HG03342 (cell line): ENCODE data around the gene POLR2E.

ENCODE experiments used
- ATAC-seq: cut with Tn5 transposase; IDR thresholded peaks from one replicate; pipeline ENCODE4 v1.9.1; 2021; ENCODE audit warnings: mild to moderate bottlenecking, moderate library complexity; ENCODE audit not compliant: unreplicated experiment

The POLR2E gene

DNA sequence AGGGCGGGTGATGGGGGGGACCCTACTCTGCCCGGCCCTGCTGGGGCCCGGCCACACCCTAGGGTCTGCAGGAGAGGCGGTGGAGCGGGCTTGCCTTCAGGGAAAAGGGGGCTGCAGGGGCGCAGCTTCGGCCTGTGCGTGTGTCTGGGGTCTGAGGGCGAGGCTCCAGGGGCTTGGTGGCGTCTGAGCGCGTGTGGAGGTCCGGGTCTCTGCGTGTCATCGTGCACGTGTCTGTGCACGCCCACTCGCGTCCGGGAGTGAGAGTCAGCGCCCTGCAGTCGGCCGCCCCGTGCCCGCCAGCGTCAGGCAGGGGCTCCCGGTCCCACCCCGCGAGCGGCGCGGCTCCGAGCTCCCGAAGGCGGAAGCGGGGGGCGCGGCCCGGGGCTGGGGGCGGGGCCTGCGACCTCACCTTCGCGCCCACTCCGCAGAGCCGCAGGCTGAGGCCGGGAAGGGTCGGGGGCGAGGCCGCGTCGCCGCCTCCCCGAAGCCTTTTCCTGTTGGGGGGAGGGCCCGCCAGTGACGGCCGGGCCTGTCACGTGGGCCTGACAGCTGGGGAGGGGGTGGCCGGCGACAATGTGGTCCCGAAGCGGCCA is 28.3 kb downstream of the POLR2E start, which contains the start of gene ARHGAP45:
Gene ARHGAP45 (plus strand): TSS at position 420 of the 593 bp plus-strand sequence. CDS start 239 bp downstream, outside the sequence.
- ATAC-seq, result no peak

DNA sequence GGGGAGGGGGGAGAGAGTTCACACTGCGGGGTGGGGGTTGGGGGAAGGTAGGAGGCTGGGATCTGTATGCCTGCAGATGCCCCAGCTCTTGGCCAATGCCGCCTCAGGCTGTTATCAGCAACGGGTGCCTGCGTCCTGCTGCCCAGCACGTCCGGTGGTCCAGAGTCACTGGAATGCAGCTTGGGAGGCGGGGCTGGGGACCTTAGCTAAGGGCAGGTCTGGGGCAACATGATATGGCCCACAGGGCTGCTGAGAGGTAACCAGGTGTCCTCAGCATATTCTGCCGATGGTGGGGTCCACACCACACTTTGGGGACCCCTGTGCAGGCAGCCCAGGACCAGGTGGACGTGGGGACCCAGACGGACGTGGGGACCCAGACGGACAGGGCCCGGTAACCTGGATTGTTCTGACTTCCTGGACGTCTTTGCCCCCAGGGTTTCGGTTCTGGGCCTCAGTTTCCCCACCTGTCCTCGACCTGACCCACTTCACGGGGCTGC is 28.9 kb downstream of the POLR2E start:
- no peak for ATAC-seq

DNA sequence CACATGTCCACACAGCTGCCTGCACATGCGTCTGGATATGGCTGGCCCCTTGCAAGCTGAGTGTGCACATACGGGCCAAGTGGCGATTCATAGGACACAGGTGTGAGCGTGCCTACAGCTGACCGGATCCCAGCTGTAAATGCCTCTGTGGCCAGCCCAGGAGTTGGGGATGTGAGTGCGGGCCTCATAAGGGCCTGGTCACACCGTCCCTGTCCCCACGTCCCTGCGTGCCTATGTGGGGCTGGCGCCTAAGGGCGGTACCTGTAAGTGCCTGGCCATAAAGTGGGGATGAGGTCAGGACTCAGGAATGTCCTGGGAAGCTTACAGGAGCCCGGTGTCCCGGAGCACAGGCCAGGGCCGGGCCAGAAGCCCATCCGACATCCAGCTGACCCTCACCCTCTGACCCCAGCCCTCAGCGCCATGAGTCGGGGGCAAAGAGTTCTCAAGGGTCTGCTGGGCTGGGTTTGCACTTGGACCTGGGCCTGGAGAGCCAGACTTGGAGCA is 29.5 kb downstream of the POLR2E start:
- ATAC-seq, result no peak

DNA sequence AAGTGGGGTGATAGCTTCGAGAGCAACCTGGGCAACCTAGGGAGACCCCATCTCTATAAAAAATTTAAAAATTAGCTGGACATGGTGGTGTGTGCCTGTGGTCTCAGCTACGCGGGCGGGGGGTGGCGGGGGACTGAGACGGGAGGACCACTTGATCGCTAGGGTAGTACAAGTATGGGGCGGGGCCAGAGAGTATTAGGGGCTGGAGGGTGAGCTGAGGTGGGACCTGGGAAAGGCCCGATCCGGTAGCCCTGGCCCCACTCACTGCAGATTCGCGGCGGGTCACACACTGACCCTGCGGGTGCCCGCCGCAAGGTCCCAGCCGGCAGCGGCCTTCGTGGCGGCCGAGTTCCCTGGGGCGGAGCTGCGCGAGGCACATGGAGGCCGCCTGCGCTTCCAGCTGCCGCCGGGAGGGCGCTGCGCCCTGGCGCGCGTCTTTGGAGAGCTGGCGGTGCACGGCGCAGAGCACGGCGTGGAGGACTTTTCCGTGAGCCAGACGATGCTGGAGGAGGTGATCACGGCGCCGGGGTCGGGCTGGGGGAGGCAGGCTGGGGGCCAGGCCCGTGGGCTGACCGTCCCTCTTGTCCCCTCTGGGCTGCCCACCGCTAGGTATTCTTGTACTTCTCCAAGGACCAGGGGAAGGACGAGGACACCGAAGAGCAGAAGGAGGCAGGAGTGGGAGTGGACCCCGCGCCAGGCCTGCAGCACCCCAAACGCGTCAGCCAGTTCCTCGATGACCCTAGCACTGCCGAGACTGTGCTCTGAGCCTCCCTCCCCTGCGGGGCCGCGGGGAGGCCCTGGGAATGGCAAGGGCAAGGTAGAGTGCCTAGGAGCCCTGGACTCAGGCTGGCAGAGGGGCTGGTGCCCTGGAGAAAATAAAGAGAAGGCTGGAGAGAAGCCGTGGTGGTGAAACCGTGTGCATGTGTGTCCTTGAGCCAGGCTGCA is 30.2 kb downstream of the POLR2E start:
- peak; percentile 31 for ATAC-seq

DNA sequence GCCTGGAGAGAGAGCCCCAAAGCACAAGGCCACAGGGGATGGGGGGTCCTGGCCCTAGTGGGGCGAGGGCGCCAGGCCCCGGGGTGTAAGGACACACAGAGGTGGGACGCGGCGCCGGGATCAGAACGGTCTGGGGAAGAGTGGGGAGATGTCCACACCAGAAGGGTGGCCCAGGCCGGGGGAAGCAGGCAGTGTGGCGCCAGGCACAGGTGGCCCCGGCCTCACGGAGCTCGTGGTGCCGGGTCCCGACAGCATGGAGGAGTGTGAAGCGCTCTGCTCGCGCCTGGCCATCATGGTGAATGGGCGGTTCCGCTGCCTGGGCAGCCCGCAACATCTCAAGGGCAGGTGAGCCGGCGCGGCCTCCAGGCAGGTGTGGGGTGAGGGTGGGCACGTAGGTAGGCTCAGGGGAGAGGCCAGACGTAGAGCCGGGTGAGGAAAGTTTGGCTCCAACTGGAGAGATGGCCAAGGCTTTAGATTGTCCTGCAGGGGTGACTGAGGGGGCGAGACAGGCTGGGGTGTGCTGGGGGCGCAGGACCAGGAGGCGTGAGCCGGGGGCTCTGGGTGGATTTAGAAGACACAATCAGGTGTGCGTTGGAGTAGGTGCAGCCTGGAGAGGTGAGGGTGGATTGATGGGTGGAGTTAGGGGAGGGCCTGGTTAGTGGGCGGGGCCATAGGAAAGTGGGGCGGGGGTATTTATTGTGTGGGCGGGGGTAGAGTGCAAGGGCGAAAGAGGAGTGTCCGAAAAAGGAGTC is 31.1 kb downstream of the POLR2E start:
- ATAC-seq, result no peak

DNA sequence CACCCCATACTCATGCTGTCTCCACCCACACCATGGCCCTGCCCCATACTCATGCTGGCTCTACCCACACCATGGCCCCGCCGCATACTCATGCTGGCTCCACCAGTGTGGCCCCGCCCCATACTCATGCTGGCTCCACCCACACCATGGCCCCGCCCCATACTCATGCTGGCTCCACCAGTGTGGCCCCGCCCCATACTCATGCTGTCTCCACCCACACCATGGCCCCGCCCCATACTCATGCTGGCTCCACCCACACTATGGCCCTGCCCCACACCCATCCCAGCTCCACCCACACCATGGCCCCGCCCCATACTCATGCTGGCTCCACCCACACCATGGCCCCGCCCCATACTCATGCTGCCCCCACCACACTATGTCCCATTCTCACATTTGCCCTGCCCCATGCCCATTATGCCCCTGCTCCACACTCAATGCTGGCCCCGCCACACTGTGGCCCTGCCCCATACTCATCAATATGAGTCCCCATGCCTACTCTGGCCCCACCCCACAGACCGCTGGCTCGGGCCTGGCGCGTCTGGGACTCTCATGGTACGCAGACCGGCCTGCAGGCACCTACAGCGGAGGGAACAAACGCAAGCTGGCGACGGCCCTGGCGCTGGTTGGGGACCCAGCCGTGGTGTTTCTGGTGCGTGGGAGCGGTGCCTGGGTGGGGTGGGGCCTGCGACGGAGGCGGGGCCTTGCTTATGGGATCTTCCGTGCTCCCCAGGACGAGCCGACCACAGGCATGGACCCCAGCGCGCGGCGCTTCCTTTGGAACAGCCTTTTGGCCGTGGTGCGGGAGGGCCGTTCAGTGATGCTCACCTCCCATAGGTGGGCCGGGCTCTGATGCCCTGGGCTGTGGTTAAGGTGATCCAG is 31.9 kb downstream of the POLR2E start:
- ATAC-seq, result no peak

DNA sequence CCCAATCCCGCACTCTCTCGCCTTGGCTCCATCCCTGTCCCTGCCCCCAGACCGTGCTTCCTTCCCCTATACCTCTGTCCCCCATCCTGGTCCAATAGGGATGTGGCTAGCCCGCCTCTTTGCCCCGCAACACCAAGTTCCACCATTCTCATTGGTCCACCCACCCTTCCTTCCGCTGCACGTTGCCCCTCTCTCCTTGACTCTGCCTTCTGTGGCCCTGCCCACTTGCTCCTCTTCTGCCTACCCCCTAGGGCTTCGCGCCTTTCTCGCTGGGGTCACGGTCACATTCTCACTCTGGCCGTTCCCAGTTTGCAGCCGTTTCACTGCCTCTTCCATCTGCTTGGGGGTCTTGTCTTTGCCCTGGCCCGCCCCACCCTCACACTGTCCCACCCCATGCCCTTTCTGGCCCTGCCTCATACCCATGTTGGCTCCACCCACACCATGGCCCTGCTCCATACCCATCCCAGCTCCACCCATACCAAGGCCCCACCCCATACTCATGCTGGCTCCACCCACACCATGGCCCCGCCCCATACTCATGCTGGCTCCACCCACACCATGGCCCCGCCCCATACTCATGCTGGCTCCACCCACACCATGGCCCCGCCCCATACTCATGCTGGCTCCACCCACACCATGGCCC is 32.7 kb downstream of the POLR2E start:
- no peak for ATAC-seq

DNA sequence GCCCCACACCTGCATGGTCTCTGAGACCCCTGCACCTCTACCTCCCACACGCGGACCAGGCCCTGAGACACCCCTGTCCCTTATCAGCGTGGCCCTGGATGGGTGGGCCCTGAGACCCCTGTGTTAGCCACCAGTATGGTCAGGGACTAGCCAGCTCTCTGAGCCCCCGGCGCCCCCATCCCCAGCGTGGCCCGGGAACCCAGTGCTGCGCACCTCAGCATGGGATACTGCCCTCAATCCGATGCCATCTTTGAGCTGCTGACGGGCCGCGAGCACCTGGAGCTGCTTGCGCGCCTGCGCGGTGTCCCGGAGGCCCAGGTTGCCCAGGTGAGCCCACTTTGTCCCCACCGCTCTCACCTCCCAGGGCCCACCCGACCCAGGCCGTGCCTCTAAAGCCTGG is 33.2 kb downstream of the POLR2E start:
- ATAC-seq, result no peak

DNA sequence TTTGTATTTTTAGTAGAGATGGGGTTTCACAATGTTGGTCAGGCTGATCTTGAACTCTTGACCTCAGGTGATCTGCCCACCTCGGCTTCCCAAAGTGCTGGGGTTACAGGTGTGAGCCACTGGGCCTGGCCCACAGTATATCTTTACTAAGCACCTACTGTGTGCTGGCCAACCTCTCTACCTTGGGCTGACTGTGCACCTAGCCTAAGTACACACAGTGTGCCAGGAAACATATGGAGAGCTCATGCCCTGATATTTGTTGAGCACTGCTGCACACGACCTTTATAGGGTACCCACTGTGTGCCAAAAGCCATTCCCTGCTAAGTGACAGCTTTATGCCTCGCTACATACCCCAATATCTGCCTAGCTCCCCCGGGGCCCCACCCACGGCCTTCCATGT is 34.5 kb downstream of the POLR2E start:
- no peak for ATAC-seq

DNA sequence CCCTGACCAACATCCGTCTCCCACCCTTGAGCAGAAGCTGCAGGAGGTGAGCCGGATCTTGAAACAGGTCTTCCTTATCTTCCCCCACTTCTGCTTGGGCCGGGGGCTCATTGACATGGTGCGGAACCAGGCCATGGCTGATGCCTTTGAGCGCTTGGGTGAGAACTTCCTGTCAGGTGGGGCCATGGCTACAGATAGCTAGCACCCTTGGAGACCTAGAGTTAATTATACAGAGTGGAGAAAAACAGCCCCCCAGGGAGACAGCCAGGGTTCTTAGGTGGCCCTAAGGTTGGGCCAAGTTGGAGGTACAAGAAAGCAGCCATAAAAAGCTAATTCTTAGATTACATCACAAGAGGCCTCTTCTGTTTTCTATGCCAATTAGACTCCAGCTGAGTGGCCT is 37.1 kb downstream of the POLR2E start:
- ATAC-seq, result no peak

DNA sequence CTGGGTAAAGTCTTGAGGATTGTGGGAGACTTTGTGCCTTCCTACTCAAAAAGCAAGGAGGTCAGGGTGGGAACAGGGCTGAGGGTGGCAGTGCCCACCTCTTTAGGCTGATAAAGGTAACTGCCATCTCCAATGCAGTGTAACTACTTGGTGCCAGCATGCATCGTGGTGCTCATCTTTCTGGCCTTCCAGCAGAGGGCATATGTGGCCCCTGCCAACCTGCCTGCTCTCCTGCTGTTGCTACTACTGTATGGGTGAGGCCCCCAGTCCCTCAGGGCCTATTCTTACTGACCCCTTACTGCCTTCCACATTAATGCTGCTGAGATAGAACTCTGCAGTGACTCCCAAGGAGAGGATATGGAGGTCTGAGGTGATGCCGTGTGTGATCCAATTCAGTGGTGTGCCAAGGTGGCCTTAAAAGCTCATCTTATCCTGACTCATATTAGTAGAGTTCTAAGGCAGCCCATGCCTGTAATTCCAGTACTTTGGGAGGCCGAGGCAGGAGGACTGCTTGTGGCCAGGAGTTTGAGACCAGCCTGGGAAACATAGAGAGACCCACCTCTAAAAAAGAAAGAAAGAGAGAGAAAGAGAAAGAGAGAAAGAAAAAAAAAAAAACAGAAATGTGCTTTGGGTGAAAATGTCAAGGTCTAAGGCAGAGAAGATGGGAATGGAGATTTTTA is 37.9 kb downstream of the POLR2E start:
- ATAC-seq, result no peak

DNA sequence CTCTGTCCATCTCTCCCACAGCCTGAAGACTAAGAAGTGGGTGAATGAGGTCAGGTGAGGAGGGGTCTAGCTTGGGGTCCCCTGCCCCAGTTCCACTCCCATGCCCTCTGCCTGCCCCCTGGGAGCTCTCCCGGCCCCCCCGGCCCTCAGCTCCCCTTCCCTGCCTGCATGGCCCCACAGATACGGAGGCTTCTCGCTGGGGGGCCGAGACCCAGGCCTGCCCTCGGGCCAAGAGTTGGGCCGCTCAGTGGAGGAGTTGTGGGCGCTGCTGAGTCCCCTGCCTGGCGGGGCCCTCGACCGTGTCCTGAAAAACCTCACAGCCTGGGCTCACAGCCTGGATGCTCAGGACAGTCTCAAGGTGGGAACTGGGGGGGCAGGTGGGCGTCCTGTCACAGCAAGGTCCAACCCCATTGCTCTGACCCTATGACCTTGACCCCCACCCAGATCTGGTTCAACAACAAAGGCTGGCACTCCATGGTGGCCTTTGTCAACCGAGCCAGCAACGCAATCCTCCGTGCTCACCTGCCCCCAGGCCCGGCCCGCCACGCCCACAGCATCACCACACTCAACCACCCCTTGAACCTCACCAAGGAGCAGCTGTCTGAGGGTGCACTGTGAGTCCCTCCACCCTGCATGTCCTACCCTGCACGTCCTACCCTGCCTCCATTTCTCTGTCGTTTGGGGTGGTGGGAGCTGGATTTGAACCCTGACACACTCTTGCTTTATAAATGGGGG is 39.1 kb downstream of the POLR2E start:
- ATAC-seq, result no peak

DNA sequence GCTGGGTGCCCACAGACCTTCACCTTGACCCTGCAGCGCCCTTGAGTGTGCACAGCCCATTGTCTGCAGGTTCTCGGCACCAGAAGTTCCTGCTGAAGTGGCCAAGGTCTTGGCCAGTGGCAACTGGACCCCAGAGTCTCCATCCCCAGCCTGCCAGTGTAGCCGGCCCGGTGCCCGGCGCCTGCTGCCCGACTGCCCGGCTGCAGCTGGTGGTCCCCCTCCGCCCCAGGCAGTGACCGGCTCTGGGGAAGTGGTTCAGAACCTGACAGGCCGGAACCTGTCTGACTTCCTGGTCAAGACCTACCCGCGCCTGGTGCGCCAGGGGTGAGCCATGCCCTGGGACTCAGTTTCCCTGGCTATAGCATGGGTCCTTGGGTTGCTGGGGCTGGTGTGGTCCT is 40.1 kb downstream of the POLR2E start:
- ATAC-seq, result no peak

DNA sequence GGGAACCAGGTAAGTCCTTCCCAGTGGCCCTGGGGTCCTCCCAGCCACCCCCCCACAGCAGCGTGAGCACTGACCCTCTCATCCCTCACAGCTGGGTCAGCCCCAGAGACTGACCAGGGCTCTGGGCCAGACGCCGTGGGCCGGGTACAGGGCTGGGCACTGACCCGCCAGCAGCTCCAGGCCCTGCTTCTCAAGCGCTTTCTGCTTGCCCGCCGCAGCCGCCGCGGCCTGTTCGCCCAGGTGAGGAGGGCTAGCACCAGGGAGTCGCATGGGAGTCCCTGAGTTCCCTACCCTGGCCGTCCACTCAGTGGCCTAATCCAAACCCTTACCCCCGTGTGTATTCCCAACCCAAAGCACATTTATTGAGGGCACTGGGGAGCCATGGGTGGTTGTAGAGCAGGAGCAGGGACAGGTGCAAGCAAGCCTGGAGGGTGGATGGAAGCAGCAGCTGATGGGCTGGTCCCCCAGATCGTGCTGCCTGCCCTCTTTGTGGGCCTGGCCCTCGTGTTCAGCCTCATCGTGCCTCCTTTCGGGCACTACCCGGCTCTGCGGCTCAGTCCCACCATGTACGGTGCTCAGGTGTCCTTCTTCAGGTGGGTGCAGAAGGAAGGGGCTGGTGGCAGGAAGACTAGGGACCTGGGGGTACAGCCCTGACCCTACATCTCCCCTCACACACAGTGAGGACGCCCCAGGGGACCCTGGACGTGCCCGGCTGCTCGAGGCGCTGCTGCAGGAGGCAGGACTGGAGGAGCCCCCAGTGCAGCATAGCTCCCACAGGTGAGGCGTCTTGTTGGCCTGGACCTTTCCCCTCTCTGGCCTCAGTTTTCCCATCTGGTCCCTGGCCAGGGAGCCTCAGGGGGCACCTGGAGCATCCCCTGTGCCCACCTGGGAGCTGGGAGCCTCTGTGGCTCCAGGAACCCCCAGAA is 40.8 kb downstream of the POLR2E start:
- ATAC-seq, result no peak

DNA sequence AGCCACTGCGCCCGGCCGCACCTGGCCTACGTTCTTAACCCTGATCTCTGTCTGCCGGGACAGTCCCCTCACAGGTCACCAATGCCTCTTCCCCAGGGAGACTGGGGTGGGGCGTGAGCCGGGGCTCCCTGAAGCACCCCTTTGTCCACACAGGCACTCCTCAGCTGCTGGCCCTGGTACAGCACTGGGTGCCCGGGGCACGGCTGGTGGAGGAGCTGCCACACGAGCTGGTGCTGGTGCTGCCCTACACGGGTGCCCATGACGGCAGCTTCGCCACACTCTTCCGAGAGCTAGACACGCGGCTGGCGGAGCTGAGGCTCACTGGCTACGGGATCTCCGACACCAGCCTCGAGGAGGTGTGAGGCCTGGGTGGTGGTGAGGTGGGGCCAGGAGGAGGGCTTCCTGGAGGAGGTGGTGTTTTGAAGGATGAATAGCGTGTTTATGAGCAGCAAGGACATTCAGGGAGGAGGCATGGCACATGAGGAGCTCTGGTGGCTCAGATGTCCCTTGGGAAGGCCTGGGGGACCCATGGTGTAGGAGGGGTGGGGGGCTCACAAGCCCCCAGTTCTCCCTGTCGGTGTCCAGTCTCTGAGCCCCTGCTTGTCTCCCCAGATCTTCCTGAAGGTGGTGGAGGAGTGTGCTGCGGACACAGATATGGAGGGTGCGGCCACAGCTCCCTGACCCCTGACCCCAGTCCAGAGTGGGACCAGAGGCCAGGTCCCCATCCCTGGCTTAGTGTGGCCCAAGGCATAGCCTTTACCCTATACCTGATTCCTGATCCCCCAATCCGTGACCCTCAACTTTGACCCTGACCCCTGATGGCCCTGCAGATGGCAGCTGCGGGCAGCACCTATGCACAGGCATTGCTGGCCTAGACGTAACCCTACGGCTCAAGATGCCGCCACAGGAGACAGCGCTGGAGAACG is 41.7 kb downstream of the POLR2E start:
- ATAC-seq, result no peak

DNA sequence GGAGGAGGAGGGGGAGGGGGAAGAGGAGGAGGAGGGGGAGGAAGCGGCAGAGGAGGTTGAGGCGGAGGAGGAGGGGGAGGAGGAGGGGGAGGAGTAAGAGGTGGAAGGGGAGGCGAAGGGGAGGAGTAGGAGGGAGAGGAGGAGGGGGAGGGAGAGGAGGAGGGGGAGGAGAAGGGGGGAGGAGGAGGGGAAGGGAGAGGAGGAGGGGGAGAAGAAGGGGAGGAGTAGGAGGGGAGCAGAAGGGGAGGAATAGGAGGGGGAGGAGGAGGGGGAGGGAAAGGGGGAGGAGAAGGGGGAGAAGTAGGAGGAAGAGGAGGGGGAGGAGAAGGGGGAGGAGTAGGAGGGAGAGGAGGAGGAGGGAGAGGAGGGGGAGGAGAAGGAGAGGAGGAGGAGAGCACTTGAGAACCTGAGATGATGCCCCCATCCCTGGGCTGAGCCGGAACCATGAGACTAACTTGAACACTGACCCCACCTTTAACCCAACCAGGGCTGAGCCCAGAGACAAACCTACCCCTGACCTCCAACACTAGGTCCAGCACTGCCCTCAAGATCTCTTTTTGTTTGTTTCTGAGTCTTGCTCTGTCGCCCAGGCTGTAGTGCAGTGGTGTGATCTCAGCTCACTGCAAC is 42.7 kb downstream of the POLR2E start:
- ATAC-seq, result no peak
